Skeletal muscle satellite cell (primary cell): ENCODE measurements around the gene HLX.

ENCODE experiments used
- H3K27me3 ChIP-seq: 2 replicates; pipeline ENCODE4 v1.7.0; 2013; ENCODE audit warnings: low read length; ENCODE audit not compliant: control insufficient read depth, insufficient read depth
- H3K36me3 ChIP-seq: 2 replicates; pipeline ENCODE4 v1.7.0; 2013; ENCODE audit warnings: mild to moderate bottlenecking, control low read depth, low read length; ENCODE audit not compliant: insufficient read depth
- H3K4me1 ChIP-seq: 2 replicates; pipeline ENCODE4 v1.7.0; 2013; ENCODE audit warnings: low read length; ENCODE audit not compliant: control insufficient read depth, insufficient read depth
- H3K4me2 ChIP-seq: 2 replicates; pipeline ENCODE4 v1.7.0; 2013; ENCODE audit warnings: mild to moderate bottlenecking, low read length
- H3K4me3 ChIP-seq: 2 replicates; pipeline ENCODE4 v1.7.0; 2013; ENCODE audit warnings: low read length
- H3K9ac ChIP-seq: 2 replicates; pipeline ENCODE4 v1.7.0; 2013; ENCODE audit warnings: mild to moderate bottlenecking, low read depth, low read length, moderate library complexity
- H3K9me3 ChIP-seq: replicated peaks from 2 replicates; pipeline ENCODE4 v1.7.0; 2013; ENCODE audit warnings: mild to moderate bottlenecking, control low read depth, low read length

Gene HLX

DNA sequence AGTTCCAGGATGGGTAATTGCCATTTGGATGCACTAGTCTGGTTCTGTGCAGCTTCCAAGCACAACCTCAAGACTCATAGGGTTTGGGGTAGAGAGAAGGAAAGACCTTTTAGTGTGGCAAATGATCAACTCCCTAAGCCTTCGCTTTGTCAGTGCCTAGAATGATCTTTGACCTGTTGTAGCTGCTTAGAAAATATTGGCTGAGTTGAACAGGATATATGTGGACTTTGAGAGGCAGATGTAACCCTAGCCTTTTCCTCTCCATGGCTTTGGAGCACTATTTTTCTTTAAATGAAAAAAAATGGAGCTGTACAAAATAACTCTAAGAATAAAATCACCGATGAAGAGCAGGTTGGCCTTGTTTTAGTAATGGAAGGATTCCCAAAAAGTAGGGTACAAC is 41.7 kb downstream of the HLX start:
- H3K4me1 ChIP-seq = peaks cover 15% of the 10 kb centered on the region
- no peaks in the 10 kb centered on the region for H3K9me3 ChIP-seq
- H3K9ac ChIP-seq = no peak overlapping the region
- no peak overlapping the region for H3K4me2 ChIP-seq
- H3K4me3 ChIP-seq = no peak overlapping the region
- H3K36me3 ChIP-seq = no peaks in the 10 kb centered on the region
- no peaks in the 10 kb centered on the region for H3K27me3 ChIP-seq

DNA sequence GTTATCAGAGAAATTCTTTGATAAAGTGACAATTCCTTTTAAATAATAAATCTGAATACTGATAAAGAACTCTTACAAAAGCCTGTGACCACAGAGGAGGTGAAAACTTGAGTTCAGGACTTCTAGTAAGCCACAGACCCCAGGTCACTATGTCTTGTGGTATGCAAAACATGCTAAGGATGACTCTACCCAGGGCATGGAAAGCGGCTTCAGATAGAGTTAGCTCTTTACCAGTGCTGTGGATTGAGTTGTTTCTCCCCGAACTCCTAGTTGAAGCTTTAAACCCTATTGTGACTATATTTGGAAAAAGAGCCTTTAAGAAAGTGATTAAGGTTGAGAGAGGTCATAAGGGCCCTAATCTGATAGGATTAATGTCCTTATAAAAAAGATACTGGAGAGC is 42.3 kb downstream of the HLX start:
- no peaks in the 10 kb centered on the region for H3K36me3 ChIP-seq
- no peaks in the 10 kb centered on the region for H3K27me3 ChIP-seq
- no peaks in the 10 kb centered on the region for H3K9me3 ChIP-seq
- H3K9ac ChIP-seq = no peak overlapping the region
- peaks cover 20% of the 10 kb centered on the region for H3K4me1 ChIP-seq
- no peak overlapping the region for H3K4me2 ChIP-seq
- no peak overlapping the region for H3K4me3 ChIP-seq

DNA sequence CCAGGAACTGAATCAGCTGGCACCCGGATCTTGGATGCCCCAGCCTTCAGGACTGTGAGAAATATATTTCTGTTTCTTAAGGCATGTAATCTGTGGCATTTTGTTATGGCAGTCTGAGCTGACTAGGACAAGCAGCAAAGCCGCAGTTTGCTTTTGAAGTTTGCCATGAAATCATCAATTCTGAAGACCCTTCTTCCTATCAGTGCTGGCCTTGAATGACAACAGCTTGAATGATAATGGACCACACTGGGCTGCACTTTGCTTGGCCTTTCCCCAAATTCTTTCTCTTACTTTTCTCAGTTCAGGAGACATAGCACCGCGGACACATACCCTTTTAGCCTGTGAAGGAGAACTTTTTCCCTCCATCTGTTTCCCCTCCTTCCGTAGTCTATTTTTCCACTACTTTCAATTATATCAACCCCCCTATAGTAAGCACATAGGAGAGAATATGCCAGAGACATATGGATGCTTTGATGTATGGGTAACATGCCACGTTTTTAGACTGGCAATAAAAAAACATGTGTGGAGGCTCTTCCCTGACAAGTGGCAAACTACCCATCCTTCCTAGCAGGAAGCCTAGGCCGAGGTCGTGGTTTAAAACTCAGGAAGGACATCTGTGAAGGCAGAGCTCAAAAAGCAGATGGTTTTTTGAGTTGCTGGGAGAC is 42.9 kb downstream of the HLX start:
- no peaks in the 10 kb centered on the region for H3K9me3 ChIP-seq
- H3K4me2 ChIP-seq = no peak overlapping the region
- H3K4me1 ChIP-seq = peaks cover 24% of the 10 kb centered on the region
- no peak overlapping the region for H3K9ac ChIP-seq
- no peaks in the 10 kb centered on the region for H3K27me3 ChIP-seq
- H3K4me3 ChIP-seq = no peak overlapping the region
- H3K36me3 ChIP-seq = no peaks in the 10 kb centered on the region

DNA sequence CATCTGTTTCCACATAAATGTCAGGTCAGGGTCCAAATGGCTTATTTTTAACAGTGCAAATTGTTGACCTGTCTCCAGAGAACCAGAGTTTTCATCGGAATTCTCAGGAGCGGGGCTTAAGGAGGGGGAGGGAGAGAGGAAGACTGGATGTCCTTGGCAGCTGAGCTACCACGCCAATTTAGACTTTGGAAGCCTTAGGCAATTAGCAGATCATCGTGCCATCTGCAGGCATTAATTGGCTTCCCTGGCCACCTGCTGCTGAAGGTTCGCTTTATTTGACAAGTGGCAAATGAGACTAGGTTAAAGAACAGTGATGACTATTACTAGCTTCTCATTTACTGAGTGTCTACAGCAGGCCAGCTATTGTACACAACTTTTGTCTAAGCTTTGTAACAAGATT is 43.7 kb downstream of the HLX start:
- Histone ChIP-seq H3K4me1 (peaks cover 24% of the 10 kb centered on the region), H3K4me2 (no peak overlapping the region), H3K4me3 (no peak overlapping the region), H3K9ac (no peak overlapping the region), H3K36me3 (no peaks in the 10 kb centered on the region), H3K9me3 (no peaks in the 10 kb centered on the region), H3K27me3 (no peaks in the 10 kb centered on the region)

DNA sequence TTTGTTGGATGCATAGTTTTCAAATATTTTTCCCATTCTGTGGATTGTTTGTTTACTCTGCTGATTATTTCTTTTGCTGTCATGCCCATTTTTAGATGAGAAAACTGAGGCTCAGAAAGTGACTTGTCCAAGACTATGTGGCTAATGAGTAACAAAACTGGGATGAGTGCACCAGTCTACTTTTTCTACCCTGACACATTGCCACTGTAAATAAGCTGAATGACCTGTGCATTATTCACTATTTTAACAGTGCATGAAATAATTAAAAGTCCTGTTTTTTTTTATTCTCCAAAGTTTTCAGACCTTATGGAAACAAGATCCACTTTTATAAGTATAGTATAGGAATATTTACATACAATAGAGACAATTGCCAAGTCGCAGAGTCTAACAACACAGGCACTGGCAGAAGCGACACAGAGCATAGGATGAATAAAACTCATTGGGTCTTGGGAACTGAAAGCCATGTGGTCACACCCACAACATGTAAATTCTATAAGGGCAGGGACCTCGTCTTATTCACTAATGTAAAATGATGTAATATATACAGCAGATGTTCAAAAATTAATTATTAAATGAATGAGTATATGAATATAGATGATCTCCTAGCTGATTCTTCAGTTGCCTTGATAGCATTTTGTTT is 45.2 kb downstream of the HLX start:
- Histone ChIP-seq H3K4me2 (no peak overlapping the region), H3K9ac (no peak overlapping the region), H3K4me3 (no peak overlapping the region), H3K4me1 (peaks cover 24% of the 10 kb centered on the region), H3K36me3 (no peaks in the 10 kb centered on the region), H3K9me3 (no peaks in the 10 kb centered on the region), H3K27me3 (no peaks in the 10 kb centered on the region)

DNA sequence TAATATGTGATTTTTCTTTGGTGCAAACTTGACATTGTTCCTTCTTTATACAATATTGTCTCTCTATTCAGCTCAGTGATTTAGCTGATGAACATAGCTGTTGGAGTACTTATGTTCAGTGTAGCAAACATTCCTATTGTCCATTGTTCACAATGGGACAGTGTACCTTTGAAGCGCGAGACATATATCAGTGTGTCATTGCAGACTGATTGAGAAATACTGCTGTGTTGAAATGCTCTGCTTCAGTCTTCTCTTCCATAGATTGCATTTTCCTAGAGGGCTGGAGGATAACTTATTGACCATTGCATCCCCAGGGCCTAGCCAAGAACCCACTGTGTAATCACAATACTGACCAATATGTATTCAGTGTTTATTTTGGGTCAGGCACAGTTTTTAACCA is 46.5 kb downstream of the HLX start:
- Histone ChIP-seq H3K27me3 (no peaks in the 10 kb centered on the region), H3K9ac (no peak overlapping the region), H3K9me3 (no peaks in the 10 kb centered on the region), H3K36me3 (no peaks in the 10 kb centered on the region), H3K4me3 (no peak overlapping the region), H3K4me1 (peaks cover 24% of the 10 kb centered on the region), H3K4me2 (no peak overlapping the region)

DNA sequence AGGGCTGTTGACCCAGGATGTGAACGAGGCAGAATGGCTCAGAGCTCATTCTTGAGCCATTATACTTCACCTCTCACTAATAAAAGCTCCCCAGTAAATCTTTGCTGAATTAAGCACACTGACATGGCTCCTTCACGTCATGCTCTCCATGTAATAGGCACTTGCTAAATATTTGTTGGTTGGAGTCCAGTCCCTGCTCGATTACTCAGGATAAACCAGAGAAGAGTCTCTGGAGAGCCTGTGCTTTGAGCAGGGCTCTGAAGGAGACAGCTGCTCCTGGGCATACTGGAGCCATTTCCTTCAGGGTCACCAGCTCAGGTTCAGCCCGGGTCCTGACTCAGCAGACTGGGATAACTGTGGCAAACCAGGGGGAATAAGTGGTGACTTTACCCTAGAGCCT is 46.9 kb downstream of the HLX start:
- H3K9ac ChIP-seq = peak overlapping the region; percentile 59
- H3K4me1 ChIP-seq = peaks cover 24% of the 10 kb centered on the region
- no peaks in the 10 kb centered on the region for H3K27me3 ChIP-seq

DNA sequence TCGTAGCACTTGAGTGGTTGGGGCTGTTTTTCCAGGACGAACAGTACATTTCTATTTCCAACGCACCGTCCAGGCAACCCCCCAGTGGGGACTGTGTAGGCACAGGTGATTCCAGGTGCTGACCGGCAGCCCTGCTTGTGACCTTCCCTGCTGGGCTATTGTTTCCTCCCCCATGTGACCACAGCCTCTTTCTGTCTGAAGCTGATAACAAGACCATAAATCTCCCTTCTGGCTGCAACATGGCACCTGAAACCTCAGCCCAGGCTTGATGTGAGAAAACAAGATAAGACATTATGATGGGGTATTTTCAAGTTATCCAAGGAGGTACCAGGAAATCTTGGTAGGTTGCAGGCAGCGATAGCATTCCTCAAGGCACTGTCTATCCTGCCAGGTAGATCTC is 48.2 kb downstream of the HLX start:
- Histone ChIP-seq H3K4me1 (peaks cover 14% of the 10 kb centered on the region), H3K9ac (no peak overlapping the region)

More for the DNA sequence above, 46.9 kb downstream of the HLX start:
- no peaks in the 10 kb centered on the region for H3K9me3 ChIP-seq
- no peaks in the 10 kb centered on the region for H3K36me3 ChIP-seq
- H3K4me2 ChIP-seq = peak overlapping the region; percentile 16
- H3K4me3 ChIP-seq = no peak overlapping the region

DNA sequence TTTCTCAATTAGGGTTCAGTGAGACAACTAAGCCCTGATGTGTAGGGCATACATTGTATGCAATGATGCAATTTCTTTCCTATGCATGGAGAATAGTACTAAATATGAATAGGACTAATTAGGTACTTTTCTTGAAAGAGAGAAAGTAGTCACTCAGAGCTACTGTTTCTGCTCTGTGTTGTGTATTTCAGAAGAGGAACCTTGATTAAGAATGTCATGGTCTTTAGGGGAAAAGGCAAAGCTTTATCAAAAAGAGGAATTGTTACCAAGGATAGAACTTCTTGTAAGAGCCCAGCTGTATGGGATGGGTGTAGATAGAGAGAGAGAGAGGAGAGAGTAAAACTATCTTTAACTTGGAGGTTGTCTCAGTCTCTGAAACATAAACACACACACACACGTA is 49.1 kb downstream of the HLX start:
- Histone ChIP-seq H3K4me2 (no peak overlapping the region), H3K27me3 (no peaks in the 10 kb centered on the region), H3K4me3 (no peak overlapping the region), H3K9ac (no peak overlapping the region), H3K4me1 (peaks cover 14% of the 10 kb centered on the region), H3K36me3 (no peaks in the 10 kb centered on the region), H3K9me3 (no peaks in the 10 kb centered on the region)

More for the DNA sequence above, 48.2 kb downstream of the HLX start:
- no peak overlapping the region for H3K4me3 ChIP-seq
- no peaks in the 10 kb centered on the region for H3K9me3 ChIP-seq
- H3K36me3 ChIP-seq = no peaks in the 10 kb centered on the region
- no peaks in the 10 kb centered on the region for H3K27me3 ChIP-seq
- H3K4me2 ChIP-seq = no peak overlapping the region

DNA sequence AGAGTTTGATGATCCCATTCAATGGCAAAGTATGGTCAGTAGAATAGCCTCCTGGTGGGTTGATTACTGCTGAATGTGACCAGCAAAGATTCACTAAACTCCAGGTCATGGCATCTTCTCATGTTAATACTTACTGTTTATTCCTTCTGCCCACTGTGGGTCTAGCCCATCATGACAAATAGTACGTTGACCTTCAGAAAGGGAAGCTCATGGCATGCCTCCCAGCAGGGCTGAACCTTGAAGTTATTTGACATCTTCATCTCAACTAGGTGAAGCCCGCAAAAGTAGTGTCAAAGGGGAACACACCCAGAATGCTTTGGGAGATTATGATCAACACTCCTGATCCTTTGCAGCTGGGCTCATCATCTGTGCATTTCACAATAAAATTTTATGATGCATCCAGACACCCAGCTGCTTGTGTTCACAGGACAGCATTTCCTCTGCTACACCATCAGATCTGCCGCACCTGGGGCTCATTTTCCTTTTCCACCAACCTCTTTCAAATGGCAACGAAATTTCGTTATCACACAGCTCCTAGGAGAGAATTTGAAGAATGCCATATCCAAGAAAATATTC is 49.6 kb downstream of the HLX start:
- Histone ChIP-seq H3K9ac (no peak overlapping the region), H3K4me2 (no peak overlapping the region), H3K4me1 (peaks cover 14% of the 10 kb centered on the region), H3K9me3 (no peaks in the 10 kb centered on the region), H3K27me3 (no peaks in the 10 kb centered on the region), H3K36me3 (no peaks in the 10 kb centered on the region), H3K4me3 (no peak overlapping the region)

DNA sequence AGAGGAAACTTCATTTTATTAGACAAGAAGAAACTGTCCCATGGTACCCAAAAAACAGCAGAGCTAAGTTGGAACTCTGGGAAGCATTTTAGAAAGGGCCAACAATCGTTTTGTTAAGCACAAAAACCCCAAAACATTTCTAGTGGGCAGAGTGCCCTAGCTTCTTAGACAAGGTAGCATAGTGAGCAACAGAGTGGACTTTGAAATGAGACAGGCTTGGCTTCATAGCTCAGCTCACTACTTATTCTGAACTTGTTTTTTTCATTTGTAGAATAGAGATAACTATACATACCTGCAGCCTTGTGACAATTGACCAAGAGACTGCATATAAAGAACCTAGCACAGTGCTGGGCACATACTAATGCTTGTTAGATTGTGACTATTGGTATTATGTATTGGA is 50.1 kb downstream of the HLX start:
- Histone ChIP-seq H3K4me1 (peaks cover 14% of the 10 kb centered on the region), H3K4me2 (no peak overlapping the region), H3K9ac (no peak overlapping the region), H3K36me3 (no peaks in the 10 kb centered on the region), H3K4me3 (no peak overlapping the region), H3K9me3 (no peaks in the 10 kb centered on the region), H3K27me3 (no peaks in the 10 kb centered on the region)
